IMR-90 (cell line): ENCODE data around the gene BCL2L15.

Experiments
- CEBPB ChIP-seq: IDR thresholded peaks from 2 replicates; pipeline ENCODE4 v1.6.1; 2012; ENCODE audit warnings: low read depth, low read length, improper control_type of control experiment
- CHD1 ChIP-seq: IDR thresholded peaks from 2 replicates; pipeline ENCODE4 v1.6.1; 2012; ENCODE audit warnings: low read depth, low read length, improper control_type of control experiment
- FOS ChIP-seq: fragments of 150-350 bp; IDR thresholded peaks from 2 replicates; pipeline ENCODE4 v1.6.1; 2016; ENCODE audit warnings: low read depth, low read length
- MAFK ChIP-seq: IDR thresholded peaks from 2 replicates; pipeline ENCODE4 v1.6.1; 2012; ENCODE audit warnings: low read depth, low read length, improper control_type of control experiment
- NFE2L2 ChIP-seq: fragments of 150-350 bp; IDR thresholded peaks from 2 replicates; pipeline ENCODE4 v1.6.1; 2016; ENCODE audit warnings: low read depth, mild to moderate bottlenecking, low read length
- POLR2A ChIP-seq: IDR thresholded peaks from 2 replicates; pipeline ENCODE4 v1.6.1; 2012; ENCODE audit warnings: mild to moderate bottlenecking, low read depth, low read length
- RAD21 ChIP-seq: IDR thresholded peaks from 2 replicates; pipeline ENCODE4 v1.6.1; 2012; ENCODE audit warnings: low read length, improper control_type of control experiment
- RCOR1 ChIP-seq: IDR thresholded peaks from 2 replicates; pipeline ENCODE4 v1.6.1; 2012; ENCODE audit warnings: mild to moderate bottlenecking, low read length, improper control_type of control experiment; ENCODE audit not compliant: insufficient replicate concordance
- SMC3 ChIP-seq: fragments of 150-350 bp; IDR thresholded peaks from 2 replicates; pipeline ENCODE4 v1.6.1; 2016; ENCODE audit warnings: low read depth, mild to moderate bottlenecking, antibody characterized with exemption, low read length, moderate library complexity
- TF ChIP-seq, protein P1 (sequence below): fragments of 150-350 bp; IDR thresholded peaks from 2 replicates; pipeline ENCODE4 v1.6.1; 2016; ENCODE audit warnings: low read depth, mild to moderate bottlenecking, low read length, moderate library complexity, borderline replicate concordance
- TF ChIP-seq, protein P2 (sequence below): conservative IDR thresholded peaks from 2 replicates; pipeline ENCODE4 v1.5.1; 2012; ENCODE audit warnings: mild to moderate bottlenecking, low read depth, low read length, improper control_type of control experiment

DNA sequence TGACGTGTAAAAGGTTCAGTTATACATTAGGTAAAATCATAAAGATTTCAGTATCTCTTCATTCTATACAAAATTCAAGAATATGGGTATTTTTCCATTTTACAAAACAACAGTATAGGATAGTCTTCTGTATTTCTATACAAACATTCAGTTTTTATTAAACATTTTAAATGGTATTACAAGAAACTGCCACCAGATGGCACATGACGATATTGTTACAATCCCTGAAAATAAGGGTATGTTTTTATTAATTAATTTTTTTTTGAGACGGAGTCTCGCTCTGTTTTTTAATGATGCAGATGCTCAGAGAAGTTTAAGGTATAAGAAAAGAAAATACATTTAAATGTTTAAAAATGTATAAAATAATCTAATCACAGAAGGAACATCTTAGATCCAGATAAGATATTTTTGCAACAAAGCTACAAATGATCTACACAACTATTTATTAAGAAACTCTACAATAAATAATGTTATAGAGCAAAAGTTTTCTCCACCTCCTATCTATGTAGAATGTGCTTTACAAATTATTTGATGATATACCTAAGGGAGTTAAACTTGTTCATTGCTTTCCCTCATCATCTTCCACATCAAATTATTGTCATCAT, 51.6 kb downstream of the BCL2L15 start:
- TF ChIP-seq, protein P1, sequence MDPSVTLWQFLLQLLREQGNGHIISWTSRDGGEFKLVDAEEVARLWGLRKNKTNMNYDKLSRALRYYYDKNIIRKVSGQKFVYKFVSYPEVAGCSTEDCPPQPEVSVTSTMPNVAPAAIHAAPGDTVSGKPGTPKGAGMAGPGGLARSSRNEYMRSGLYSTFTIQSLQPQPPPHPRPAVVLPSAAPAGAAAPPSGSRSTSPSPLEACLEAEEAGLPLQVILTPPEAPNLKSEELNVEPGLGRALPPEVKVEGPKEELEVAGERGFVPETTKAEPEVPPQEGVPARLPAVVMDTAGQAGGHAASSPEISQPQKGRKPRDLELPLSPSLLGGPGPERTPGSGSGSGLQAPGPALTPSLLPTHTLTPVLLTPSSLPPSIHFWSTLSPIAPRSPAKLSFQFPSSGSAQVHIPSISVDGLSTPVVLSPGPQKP = no peak
- TF ChIP-seq SMC3 (peak; percentile 83), POLR2A (no peak), RCOR1 (no peak), RAD21 (peak; percentile 67), MAFK (no peak), FOS (no peak), CHD1 (no peak), CEBPB (no peak), NFE2L2 (no peak)
- TF ChIP-seq, protein P2, sequence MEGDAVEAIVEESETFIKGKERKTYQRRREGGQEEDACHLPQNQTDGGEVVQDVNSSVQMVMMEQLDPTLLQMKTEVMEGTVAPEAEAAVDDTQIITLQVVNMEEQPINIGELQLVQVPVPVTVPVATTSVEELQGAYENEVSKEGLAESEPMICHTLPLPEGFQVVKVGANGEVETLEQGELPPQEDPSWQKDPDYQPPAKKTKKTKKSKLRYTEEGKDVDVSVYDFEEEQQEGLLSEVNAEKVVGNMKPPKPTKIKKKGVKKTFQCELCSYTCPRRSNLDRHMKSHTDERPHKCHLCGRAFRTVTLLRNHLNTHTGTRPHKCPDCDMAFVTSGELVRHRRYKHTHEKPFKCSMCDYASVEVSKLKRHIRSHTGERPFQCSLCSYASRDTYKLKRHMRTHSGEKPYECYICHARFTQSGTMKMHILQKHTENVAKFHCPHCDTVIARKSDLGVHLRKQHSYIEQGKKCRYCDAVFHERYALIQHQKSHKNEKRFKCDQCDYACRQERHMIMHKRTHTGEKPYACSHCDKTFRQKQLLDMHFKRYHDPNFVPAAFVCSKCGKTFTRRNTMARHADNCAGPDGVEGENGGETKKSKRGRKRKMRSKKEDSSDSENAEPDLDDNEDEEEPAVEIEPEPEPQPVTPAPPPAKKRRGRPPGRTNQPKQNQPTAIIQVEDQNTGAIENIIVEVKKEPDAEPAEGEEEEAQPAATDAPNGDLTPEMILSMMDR = peak; percentile 65
